Stimulated activated CD4-positive, alpha-beta T cell treated with anti-CD3 and anti-CD28 coated beads, Interleukin-15, amount 100 ng/mL, for 1 hour (primary cell): ENCODE results near the gene CRACR2A.

Experiments
- DNase-seq, 2 donors: peaks; one replicate each; pipeline ENCODE4 v3.0.0-alpha.2; 2020; ENCODE audit warnings: low read depth in 1 of 2, low spot score in 1 of 2

Gene CRACR2A

DNA sequence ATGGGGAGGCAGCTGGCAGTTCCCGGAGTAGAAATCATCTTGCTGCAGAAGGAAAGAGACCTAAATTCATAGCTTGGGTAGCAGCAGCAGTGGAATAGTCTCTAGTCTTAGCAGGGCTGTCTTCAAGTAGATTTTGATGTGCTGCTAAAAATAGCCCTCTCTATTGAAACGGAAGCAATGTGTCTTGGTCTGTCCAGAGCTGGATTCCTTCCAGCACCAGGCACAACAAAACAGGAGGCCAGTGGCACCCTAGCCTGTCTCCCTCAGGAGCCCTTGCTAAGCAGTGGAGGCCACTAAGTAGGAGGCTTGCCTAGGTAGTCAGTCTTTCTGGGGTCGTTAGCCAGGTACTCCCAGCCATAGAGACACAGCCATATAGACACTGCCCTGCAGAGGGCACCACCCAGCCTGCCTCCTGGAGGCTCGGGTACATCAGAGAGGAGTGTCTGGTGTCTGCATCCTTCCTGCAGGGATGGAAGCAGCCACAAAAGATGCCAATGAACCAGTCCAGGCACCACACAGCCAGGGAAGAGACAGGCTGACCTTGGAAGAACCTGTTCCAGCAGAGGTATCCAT is 97.5 kb downstream of the CRACR2A start:
- DNase-seq, result no peak

DNA sequence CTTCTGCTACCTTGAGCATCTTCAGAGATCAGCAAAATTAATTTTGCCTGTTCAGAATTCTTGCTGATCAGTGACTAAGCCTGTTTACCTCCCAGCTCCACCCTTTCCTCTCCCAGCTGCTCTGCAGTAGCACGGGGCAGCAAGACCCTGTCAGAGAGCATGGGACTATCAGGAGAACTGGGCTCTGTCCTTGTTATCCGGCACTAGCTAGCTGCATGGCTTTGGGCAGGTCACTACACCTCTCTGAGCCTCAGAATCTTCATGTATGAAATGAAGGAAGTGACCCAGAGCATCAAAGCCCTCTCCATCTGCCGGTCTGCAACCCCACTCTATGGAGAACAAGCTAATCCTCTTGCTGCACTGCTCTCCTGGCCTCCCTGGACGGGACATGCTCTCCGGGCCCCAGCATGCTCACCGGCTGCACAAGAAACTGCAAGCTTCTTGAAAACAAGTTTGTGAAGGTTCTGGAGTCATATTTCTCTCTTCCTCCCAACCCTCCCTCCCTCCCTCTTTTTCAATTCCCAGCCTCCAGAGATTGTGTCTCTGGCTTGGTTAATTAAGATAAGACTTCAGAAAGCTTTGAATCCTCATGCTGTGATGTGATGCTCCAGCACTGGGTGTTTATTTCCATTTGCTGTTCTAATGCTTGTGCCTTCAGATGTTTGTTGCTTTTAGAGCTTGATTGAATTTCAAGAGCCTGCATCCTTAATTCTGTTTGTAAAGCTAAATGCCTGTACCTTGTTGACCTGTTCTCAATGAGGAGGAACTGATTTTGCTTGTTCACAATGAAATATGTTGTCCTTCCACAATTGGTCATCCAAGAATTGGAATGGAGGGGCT is 101.1 kb downstream of the CRACR2A start:
- no peak for DNase-seq

DNA sequence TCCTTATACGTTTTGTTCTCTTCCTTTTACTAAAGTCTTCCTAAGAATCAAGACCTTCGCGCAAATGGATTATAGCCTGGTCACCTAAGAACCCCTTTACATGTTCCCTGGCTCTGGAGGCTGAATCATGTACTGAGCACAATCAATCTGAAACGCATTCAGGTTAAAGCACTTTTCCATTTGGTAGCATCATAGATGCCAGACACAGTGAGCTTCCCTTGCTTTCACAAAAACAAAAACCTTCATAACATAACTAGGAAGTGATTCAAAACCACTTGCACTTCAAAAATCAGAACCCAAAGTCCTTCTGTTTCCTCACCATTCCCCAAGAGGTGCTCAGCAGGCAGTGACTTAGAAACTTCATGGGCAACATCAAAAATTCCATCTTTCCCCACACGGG is 105.4 kb downstream of the CRACR2A start:
- no peak for DNase-seq

DNA sequence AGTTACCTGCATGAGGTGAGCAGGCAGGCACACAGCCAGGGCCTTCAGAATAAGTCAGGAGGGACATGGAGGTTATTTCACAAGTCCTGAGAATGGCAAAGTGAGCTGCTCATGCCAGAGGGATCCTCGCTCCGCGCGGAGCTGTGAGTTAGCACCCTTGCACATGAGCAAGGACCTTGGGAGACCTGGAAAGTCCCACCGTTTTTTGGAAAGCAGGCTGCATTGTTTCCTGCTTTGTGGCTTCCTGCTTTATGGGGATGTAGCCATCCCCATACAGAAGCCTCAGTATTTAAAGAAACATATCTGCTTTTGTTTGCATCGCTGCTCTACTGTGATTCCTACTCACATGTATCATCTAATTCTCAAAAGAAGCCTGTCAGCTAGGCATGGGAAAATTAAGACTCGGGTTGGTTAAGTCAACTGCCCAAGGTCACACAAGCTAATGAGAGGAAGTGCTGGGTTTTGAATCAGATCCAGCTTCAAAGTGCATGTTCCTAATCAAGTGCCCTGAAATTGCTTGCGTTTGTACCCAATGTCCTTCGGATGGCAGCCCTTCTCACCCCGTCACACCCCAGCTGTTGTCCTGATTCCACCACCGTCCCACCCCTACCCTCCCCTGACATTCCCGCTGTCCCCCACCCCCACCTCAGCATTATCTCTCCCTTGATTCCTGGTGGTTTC is 106.2 kb downstream of the CRACR2A start:
- no peak for DNase-seq

DNA sequence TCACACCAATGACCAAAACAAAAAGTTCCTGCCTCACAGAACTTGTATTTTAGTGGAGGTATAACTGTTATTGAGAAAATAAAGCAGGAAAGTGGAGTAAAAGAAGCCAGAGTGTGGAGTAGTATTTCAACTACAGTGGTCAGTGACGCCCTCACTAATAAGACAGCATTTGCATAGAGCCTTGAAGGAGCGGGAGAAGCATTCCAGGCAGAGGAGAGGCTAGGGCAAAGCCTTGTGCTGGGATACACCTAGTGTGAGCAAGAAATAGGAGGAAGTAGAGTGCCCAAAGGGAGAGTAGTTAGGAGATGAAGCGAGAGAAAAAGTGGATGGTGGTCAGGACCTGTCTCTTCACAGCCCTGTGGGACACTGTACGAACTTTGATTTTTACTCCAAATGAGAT is 107.8 kb downstream of the CRACR2A start:
- DNase-seq, result no peak

DNA sequence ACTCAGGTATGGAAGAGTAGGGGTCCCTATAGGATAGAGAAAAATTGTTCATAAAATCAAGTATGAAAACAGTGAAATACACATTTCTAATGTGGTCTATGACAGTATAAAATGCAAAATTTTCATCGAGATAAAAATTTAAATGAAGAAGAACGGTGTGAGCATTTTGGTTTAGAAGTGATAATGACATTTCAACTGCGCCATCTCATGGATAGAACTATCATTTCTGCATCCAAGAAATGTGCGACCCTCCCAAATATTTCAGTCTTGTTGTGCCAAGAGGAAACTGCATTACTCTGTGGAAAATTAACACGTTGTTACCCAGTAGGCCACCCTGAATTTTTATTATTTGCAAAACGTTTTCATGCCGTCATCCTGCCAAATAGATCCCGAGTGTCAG is 108.8 kb downstream of the CRACR2A start:
- DNase-seq, result no peak

DNA sequence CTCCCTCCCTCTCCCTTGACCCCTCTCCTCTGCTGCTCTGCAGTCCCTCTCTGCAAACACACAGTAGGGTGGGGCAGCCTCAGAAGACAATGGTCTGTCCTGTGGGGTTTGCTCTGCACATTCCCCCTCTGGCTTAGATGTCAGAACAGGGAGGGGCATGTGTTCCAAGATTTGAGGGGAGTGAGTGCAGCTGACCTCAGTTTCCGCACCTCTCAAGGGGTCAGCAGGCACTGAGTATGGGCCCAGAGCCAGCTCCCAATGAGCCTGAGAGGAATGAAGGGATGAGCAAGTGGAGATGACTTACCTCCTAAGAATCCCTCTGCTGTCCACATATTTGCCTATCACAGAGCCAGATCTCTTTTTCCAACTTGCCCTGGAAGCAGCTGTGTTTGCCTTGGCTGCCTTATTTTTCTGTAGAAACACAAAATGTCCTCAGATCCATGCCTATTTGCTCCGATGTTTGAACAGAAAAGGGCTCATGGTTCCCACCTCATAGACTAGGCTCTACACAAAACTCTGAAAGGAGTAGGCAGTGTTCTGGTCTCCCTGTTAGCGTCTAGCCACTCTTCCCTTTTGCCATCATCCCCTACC is 111.4 kb downstream of the CRACR2A start:
- no peak for DNase-seq

DNA sequence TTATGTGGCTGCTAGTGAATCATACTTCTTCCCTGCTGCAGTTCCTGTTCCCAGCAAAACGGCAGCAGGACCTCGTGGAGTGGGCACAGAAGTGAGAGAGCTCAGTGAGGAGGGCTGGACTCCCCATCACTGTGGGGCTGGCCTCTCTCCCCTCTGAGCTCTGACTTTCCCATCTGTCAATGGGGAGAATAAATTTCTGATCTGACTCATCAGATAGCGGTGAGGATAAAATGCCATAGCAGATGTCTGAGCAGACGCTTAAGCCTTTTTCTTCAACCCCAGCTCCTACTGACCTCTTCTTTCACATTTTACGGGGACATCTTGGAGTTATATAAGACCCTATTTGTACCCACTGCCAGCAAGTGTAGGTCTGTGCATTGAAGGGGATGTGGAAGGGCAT is 116.6 kb downstream of the CRACR2A start:
- DNase-seq, result no peak

DNA sequence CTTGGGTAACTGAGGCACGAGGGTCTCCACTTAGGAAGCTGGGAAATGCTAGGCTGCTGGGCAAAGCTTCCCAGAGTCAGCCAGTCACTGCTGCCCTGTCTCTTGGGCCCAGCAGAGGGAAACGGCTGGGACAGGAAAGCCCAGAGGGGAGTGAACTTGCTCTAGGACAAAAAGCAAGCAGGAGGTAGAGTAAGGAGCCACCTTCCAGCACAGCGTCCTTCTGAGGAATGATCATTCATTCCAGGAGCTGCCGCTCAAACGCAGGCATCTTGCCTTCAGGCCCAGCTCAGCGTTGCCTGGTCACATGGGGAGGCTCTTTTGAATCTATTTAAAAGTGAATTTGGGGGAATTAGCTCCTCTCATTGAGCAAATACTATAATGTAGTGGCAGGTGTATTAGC is 118.6 kb downstream of the CRACR2A start:
- DNase-seq, result no peak

DNA sequence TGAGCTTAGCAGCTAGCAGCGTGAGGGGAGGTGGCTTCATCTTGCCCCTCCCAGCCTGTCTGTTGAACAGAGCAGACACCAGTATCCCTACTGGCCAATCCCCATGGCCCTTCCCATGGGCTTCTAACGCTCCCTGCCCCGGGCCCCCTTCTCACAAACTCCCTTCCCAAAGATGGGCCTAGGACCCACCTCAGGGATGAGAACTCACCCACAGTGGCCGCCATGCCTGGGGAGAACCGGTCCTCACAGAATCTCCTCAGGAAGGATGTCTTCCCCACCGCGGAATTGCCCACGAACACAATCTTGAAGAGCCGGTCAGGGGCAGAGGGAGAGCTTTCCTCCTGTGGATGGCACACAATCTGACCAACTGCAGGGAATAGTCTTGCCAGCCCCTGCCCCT is 119.5 kb downstream of the CRACR2A start:
- DNase-seq, result no peak

DNA sequence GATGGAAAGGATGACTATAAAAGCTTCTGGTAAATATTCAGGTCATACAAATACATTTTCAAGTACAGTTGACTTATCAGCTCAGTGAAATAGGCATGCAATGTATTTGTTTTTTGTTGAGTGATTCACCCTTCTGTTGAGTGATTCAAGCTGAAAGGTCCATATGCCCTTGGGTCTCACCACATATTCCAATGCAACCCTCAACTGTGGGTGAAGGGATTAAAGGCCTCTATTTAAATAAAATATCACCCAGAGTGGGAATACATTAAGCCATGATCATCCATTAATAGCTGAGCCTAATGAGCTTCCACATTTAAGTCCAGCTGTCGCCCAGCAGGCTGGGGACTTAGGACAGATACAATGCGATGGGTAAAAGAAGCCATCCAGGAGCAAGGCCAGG is 120.2 kb downstream of the CRACR2A start:
- no peak for DNase-seq

DNA sequence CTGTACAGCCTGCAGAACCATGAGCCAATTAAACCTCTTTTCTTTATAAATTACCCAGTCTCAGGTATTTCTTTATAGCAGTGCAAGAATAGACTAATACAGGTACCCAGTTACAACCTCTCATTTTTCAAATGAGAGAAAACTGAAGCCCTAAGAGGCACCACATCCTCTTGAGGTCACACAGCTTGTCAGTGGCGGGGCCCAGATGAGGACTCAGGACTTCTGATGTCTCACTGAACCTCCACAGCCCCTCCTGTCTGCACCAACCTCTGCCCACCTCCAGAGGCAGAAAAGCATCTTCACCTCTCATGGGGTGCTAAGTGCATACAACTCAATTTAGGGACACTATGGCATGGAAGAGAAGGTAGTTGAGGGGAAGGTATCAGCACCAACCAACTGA is 120.7 kb downstream of the CRACR2A start:
- DNase-seq, result no peak

DNA sequence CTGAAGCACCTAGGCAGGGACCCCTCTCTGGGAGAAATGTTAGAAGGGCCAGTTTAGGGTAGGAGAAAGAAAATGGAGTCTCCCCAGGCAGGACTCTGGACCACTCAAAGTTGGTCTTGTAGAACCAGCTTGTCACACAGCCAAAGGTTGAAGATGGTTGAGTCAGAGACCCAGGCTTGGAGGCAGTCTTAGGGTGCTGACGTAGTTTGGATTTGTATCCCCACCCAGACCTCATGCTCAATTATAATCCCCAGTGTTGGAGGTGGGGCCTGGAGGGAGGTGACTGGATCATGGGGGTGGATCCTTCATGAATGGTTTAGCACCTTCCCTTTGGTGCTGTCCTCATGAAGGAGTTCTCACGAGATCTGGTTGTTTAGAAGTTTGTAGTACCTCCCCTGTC is 121.2 kb downstream of the CRACR2A start:
- no peak for DNase-seq

DNA sequence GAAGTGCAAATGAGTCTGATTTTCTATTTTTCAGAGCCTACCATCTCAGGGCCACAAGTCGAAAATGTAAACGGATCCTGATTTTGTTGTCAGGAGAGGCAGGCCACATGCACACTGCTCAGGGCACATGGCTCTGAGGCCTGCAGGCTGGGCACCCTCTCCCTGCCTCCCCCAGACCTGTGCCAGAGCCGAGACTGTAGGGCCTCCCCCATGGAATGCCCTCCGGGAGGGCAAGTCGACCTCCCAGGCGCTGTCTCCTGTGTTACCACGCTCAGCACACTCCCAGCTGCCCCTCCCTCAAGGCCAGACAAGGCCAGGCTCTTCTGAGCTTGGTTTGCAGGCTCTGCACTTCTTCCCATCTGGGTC is 121.7 kb downstream of the CRACR2A start:
- DNase-seq, result no peak

DNA sequence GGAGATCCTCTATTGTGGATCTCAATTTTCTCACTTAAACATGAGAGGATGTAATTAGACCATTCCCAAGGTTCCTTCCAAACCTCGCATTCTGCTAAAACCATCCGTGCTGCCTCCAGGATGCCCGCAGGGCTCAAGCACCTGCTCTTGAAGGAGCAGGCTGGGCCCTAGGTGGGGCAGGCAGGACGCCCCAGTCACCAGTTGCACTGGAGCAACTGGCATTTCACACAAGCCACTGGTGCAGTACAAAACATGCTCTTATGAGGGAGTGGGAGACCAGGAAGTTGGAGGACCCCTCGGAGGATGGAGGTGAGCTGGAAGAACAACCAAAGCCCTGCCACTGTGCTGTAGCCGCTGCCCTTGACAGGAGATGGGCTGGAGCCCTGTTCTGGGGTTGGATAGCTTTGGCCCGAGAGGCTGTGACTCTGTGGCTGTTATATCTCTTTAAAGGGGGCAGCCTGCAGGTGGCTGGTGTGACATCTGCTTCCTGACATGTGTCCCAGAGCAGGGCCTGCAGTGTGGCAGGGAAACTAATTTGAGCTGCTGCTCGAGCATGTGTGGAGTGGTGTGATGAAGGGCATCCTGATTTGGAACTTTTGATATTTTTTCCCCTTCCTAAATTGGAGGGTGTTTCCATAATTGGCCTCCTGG is 122.2 kb downstream of the CRACR2A start:
- no peak for DNase-seq

DNA sequence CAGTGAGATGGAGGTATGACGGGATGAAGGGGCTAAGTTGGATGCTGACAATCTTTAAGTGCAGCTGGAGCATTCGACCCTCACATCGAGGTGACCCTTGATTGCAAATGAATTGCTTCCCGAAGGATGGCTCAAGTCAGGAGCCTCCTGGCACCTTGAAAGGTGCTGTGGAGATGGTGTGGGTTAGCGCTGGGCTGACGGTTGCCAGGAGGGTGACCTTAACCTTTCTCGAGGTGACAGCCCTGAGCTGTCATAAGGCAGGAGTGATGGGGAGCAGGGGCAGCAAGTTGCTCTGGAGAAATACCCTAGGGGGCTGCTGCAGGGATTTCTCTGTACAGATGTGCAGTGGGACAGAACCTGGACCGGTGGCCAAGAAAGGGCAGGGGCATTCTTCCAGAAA is 122.8 kb downstream of the CRACR2A start:
- DNase-seq, result no peak

DNA sequence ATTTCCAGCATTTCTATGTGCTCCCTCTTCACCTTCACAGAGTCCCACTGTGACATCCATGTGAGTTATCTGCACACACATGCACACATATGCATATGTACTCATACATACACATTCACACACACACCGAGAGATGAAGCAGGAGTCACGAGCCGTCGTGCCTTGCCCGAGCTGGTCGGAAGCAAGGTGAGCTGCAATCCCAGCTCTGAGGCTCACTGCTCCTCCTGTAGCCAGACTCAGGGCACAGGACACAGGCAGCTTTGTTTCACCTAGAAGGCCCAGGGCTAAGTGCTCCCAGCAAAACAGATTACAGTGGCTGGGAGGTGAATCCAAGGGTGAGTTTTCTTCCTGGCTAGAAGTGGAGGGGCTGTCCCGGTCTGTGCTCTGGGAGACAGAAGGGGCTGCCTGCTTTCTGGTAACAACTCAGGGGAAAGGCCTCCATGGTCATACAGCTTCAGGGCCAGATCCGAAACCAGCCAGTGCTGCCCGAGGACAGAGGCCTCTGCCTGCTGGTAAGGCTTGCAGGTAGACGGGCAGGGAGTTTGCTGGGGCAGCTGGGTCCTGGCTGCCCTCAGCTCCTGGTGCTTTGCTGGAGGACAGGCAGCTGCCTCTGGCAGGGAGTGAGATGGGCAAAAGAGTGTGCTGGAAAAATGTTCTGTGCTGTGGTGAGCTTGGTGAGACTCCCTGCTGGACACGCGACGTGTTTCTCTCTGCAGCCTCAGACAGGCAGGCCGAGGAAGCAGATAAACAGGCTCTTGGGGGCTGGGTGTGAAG is 123.7 kb downstream of the CRACR2A start:
- no peak for DNase-seq

DNA sequence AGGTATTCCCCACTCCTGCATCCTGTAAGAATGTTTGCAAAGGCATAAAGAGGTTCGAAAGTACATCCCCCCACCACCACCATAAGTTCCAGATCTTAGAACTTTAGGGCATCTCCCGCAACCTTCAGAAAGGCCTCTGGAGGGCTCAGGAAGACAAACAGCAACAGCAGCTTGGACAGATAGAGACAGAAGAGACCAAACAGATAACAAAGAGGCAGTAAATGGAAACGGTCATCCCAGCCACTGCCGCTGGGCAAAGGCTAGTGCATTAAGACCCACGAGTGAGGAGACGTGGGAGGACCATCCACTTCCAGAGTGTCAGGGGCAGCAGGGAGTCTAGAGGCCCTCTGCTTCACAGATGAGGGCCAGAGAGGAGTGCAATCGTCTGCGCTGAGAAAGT is 124.3 kb downstream of the CRACR2A start:
- no peak for DNase-seq

DNA sequence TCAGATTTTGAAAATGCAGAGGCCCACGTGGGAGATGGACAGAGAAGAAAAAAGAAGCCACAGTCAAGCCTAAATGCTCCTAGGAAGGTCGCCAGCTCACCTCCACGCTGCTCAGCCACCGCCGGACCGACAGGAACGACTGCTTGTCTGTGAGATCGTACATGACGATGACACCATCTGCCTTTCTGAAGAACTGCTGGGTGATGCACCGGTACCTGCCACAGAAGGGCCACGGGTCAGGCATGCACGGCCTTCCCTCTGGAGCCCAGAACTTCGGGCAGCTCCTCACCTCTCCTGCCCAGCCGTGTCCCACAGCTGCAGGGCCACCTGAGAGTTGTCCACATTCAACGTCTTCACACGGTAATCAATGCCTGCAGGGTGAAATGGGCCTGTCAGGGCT is 125.6 kb downstream of the CRACR2A start:
- no peak for DNase-seq

DNA sequence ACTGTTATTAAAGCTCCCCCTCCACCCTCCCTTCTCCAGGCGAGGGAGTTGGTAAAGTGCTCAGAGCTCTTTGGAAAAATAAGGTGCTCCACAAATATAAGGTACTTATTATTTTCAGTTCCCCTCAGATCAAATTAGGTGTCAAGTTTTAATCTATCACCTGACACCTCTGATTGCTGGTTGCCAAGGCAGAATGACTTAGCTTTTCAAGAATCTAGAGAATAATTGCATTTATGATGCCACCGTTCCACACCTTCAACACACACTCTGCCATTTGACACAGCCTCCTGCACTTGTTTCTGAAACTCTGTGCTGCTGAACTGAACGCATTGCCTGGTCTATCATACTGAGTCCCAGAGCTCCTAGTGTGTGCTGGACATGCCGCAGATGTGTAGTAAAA is 128.6 kb downstream of the CRACR2A start:
- no peak for DNase-seq
